Transverse colon (tissue), 4 donors: ENCODE measurements around the gene SPOCK2. TPM values are rescaled to one million over a fixed set of nuclear protein-coding genes. Genes with fewer than 3 reads are reported as not detected.
"Not testable (repeated sequence)": the region's sequence is repeated elsewhere in the genome, so short reads cannot be mapped to it uniquely, and the experiment has no call there.

ENCODE experiments used
- DNase-seq: peaks from one replicate; pipeline ENCODE4 v3.0.0-alpha.2; 2019
- H3K27ac ChIP-seq, 4 donors: fragments of 200-600 bp; sonication (generic); 2 replicates each; pipeline ENCODE4 v1.5.1; 2016 to 2018; ENCODE audit warnings: inconsistent platforms in 4 of 4
- H3K27me3 ChIP-seq: fragments of 200-600 bp; sonication (generic); 2 replicates; pipeline ENCODE4 v1.5.1; 2017; ENCODE audit warnings: inconsistent platforms
- H3K36me3 ChIP-seq, 4 donors: fragments of 200-600 bp; sonication (generic); 2 replicates each; pipeline ENCODE4 v1.5.1; 2017 to 2019; ENCODE audit warnings: inconsistent platforms in 4 of 4
- H3K4me1 ChIP-seq, 4 donors: fragments of 200-600 bp; sonication (generic); 2 replicates each; pipeline ENCODE4 v1.5.1; 2017 to 2020; ENCODE audit warnings: inconsistent platforms in 4 of 4
- H3K4me3 ChIP-seq, 4 donors: fragments of 200-600 bp; sonication (generic); 1 replicate in 1 of 4; 2 replicates in 3 of 4; pipeline versions ENCODE4 v1.5.1 to v1.6.1; 2017 to 2019; ENCODE audit warnings: inconsistent platforms in 4 of 4
- H3K9me3 ChIP-seq, 2 donors: fragments of 200-600 bp; sonication (generic); 2 replicates each; pipeline ENCODE4 v1.5.1; 2017 to 2019; ENCODE audit warnings: inconsistent platforms in 2 of 2
- CTCF ChIP-seq, 5 experiments: fragments of 200-600 bp in 3 of 5; fragments of 450-650 bp in 2 of 5; sonication (generic) in 3 of 5; IDR thresholded peaks; 1 replicate in 2 of 5; 2 replicates in 3 of 5; pipeline ENCODE4 v1.5.1; 2016 to 2017; ENCODE audit warnings: antibody characterized with exemption in 5 of 5, inconsistent platforms in 3 of 5, mild to moderate bottlenecking in 2 of 5, moderate library complexity in 1 of 5
- EP300 ChIP-seq: sonication (generic); formaldehyde crosslinking; IDR thresholded peaks from one replicate; pipeline ENCODE4 v1.6.1; 2017; ENCODE audit warnings: antibody characterized with exemption, low read depth
- POLR2A ChIP-seq: fragments of 450-650 bp; IDR thresholded peaks from one replicate; pipeline ENCODE4 v1.6.1; 2016; ENCODE audit warnings: antibody characterized with exemption, mild to moderate bottlenecking, moderate library complexity
- POLR2AphosphoS5 ChIP-seq, 3 donors: sonication (generic); formaldehyde crosslinking; IDR thresholded peaks; one replicate each; pipeline ENCODE4 v1.6.1; 2016; ENCODE audit warnings: antibody characterized with exemption in 3 of 3
- WGBS, 2 donors: methylation state at CpG; one replicate each; pipeline ENCODE4 v1.1.5; 2018; ENCODE audit warnings: low coverage in 1 of 2; 5-methylcytosine and 5-hydroxymethylcytosine counted together
- in situ Hi-C, 4 donors: fragments of 200-750 bp; cut with MboI; loops; one replicate each; pipeline versions ENCODE4 v1.15.0 to v1.15.1; 2017; ENCODE audit warnings: low sequenced_read_pairs in 3 of 4, low pct_ligation_motif_present in 1 of 4, low pct_unique_long_range_greater_than_20kb in 1 of 4
- intact Hi-C: fragments of 100-400 bp; cut with DNase I; formaldehyde crosslinking; loops from one replicate; pipeline ENCODE4 v1.15.1; 2023; ENCODE audit warnings: low total_unique reads
- total RNA-seq, 4 donors: library from RNA; depleted of rRNA; stranded (reverse); fragments of >200 nt; gene quantifications; one replicate each; pipeline ENCODE4 v1.1.0, GENCODE V29; 2016

SPOCK2 gene
- total RNA-seq, 4 donors from 2014 or later: 6.0 to 24.7 (median 9.3) TPM

DNA sequence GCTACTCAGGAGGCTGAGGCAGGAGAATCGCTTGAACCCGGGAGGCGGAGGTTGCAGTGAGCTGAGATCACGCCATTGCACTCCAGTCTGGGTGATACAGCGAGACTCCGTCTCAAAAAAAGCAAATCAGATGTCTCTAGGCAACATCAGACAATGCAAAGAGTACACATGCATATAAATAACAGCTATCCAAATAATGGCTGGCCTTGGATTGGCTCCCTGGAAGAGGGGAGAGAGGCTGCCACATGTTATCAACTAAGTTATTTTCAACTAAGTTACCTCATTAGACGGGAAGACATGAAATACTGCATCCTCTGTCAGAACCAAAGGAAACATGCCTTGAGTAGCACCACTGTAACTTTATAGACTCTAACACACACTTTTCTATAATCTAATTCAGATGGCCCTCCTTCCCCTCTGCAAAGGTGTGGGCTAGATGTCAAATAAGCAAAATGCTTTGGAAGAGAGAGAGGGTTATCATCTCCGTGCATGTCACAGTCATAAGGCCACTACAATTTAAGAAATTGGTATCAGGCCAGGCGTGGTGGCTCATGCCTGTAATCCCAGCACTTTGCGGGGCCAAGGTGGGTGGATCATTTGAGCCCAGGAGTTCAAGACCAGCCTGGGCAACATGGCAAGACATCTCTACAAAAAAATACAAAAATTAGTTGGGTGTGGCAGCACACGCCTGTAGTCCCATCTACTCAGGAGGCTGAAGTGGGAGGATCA, 22.5 kb upstream of the SPOCK2 start:
- H3K27me3 ChIP-seq: no peaks in the 10 kb centered on the region
- no peak for TF ChIP-seq POLR2A
- no peak for TF ChIP-seq CTCF (IDR thresholded peaks at IDR 0.05)
- no peaks in the 10 kb centered on the region for H3K36me3 ChIP-seq
- peaks cover 0 to 9% (median 4%) of the 10 kb centered on the region in 4 donors for H3K4me1 ChIP-seq
- no peak overlapping the region for H3K4me3 ChIP-seq
- no peaks in the 10 kb centered on the region for H3K9me3 ChIP-seq
- H3K27ac ChIP-seq: no peak overlapping the region
- WGBS, 2 donors: 96% methylated on average over 5 to 11 of the region's 11 CpGs
- DNase-seq: no peak
- intact Hi-C loops: no loop called here
- in situ Hi-C loops: no loop called here

DNA sequence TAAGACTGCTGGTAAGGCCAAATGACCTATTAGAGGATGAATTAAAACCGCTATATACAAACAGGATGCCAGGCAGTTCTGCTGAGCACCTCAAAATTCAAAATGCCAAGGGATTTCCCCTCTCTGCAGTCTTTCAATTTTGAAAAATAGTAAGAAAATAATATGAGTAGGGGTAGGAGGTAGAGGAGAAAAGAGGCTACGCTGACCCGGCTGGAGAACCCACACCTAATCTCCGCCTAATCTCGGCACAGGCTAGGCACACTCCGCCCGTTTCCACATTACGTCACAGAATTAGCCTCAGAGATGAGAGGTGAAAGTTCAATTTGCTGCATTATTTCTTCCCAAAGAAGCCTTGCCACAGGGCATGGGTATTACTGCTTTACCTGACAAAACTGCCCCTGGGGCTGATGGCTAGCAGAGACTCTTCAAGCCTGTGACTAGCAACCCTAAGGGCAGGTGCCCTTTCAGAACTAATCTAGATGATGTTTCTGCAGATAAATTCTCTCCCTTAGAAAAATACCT, 21.3 kb upstream of the SPOCK2 start:
- in situ Hi-C loops: no loop called here
- 75 to 78% methylated on average over 8 of the region's 8 CpGs for WGBS, 2 donors
- TF ChIP-seq POLR2AphosphoS5 (IDR thresholded peaks at IDR 0.05): no peak
- TF ChIP-seq CTCF (IDR thresholded peaks at IDR 0.05): no peak
- no peak for TF ChIP-seq EP300
- no peak for TF ChIP-seq POLR2A
- H3K27me3 ChIP-seq: no peaks in the 10 kb centered on the region
- no peaks in the 10 kb centered on the region for H3K9me3 ChIP-seq
- H3K4me3 ChIP-seq: no peak overlapping the region
- no peak overlapping the region for H3K27ac ChIP-seq
- H3K4me1 ChIP-seq: peaks cover 0 to 9% (median 4%) of the 10 kb centered on the region in 4 donors
- intact Hi-C loops: no loop called here
- no peaks in the 10 kb centered on the region for H3K36me3 ChIP-seq
- no peak for DNase-seq

GRCh38 chr10:72108830-72109635, 20.7 kb upstream of the SPOCK2 start:
- Histone ChIP-seq H3K36me3 (no peaks in the 10 kb centered on the region), H3K27ac (no peak overlapping the region), H3K9me3 (no peaks in the 10 kb centered on the region), H3K4me1 (peaks cover 0 to 9% (median 4%) of the 10 kb centered on the region in 4 donors), H3K27me3 (no peaks in the 10 kb centered on the region), H3K4me3 (no peak overlapping the region)
- WGBS, 2 donors: 38% methylated on average over 1 of the region's 1 CpG; no CpG with 5 or more reads in 1 of the 2 donors
- TF ChIP-seq POLR2A (no peak), CTCF (IDR thresholded peaks at IDR 0.05) (no peak), POLR2AphosphoS5 (IDR thresholded peaks at IDR 0.05) (no peak), EP300 (no peak)
- in situ Hi-C loops: no loop called here
- no peak for DNase-seq
- intact Hi-C loops: no loop called here

GRCh38 chr10:72108004-72108370, 19.6 kb upstream of the SPOCK2 start:
- DNase-seq, in situ Hi-C loops, intact Hi-C loops, H3K4me3 ChIP-seq, H3K27me3 ChIP-seq, H3K4me1 ChIP-seq, H3K27ac ChIP-seq, H3K9me3 ChIP-seq, H3K36me3 ChIP-seq: not testable (repeated sequence)
- 86 to 88% methylated on average over 1 to 3 of the region's 3 CpGs for WGBS, 2 donors
